Stimulated activated CD8-positive, alpha-beta memory T cell treated with anti-CD3 and anti-CD28 coated beads, Interleukin-7, amount 100 ng/mL, for 24 hours (primary cell): ENCODE results near the gene MCMBP.
"Not testable (repeated sequence)": the region's sequence is repeated elsewhere in the genome, so short reads cannot be mapped to it uniquely, and the experiment has no call there.

Source experiments
- DNase-seq: peaks from one replicate; pipeline ENCODE4 v3.0.0-alpha.2; 2020; ENCODE audit warnings: low read depth

The MCMBP gene

GRCh38 chr10:119872610-119872859 lies at the start of gene MCMBP:
TSS of gene MCMBP (minus strand) at chr10:119872843. CDS start at chr10:119872584, 259 bp downstream.
- DNase-seq = no peak

- DNase-seq = no peak
Observed at GRCh38 chr10:119919826-119920225, 47.2 kb upstream of the MCMBP start.

DNA sequence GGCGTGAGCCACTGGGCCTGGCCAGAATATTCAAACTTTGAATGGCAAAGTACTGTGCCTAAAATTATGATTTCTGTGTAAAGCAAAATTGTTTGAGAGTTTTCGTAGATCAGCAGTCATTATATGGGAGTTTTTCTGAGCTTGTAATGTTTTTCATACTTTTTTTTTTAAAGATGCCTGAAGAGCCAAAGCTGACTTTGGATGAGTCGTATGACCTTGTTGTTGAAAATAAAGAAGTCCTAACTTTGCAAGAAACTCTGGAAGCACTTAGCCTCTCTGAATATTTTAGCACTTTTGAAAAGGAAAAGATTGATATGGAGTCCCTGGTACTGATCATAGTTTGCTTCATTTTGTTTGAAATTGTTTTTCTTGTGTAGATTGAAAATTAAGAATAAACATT lies 46.6 kb upstream of the MCMBP start:
- no peak for DNase-seq

- DNase-seq = no peak
Observed at GRCh38 chr10:119917777-119918176, 45.1 kb upstream of the MCMBP start.

DNA sequence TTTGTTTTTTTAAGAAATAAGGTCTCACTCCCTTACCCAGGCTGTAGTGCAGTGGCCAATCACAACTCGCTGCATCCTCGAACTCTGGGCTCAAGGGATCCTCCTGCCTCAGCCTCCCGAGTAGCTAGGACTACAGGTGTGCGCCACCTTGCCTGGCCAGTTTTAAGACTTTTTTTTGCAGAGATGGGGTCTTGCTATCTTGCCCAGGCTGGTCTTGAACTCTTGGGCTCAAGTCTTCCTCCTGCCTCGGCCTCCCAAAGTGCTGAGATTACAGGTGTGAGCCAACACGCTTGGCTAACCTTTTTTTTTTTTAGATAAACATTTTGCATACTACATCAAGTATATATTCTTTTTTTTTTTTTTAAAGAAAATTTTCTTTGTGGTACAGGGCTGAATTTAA lies 38.0 kb upstream of the MCMBP start:
- DNase-seq = no peak

DNA sequence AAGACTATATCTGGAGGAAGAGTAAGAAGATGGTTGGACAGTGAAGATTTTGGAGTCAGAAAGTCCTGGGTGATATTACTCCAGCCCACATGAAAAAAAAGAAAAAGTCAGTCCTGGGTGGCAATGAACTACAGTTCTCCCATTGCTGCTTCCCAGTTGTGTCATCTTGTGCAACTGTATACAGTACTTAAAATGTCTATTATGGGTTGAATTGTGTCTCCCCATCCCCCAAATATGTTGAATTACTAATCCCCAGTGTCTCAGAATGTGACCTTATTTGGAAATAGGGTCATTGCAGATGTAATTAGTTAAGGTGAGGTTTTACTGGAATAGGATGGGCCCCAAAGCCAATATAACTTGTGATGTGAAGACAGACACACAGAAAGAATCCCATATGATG lies 35.5 kb upstream of the MCMBP start:
- DNase-seq = no peak

DNA sequence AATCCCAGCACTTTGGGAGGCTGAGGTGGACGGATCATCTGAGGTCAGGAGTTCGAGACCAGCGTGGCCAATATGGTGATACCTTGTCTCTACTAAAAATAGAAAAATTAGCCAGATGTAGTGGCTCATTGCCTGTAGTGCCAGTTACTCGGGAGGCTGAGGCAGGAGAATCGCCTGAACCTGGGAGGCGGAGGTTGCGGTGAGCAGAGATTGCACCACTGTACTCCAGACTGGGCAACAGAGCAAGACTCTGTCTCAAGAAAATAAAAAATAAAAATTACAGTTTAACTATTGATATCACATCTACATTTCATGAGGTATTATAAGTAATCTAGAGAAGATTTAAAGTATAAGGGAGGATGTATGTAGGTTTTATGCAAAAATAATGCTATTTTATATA lies 35.1 kb upstream of the MCMBP start:
- not testable (repeated sequence) for DNase-seq

DNA sequence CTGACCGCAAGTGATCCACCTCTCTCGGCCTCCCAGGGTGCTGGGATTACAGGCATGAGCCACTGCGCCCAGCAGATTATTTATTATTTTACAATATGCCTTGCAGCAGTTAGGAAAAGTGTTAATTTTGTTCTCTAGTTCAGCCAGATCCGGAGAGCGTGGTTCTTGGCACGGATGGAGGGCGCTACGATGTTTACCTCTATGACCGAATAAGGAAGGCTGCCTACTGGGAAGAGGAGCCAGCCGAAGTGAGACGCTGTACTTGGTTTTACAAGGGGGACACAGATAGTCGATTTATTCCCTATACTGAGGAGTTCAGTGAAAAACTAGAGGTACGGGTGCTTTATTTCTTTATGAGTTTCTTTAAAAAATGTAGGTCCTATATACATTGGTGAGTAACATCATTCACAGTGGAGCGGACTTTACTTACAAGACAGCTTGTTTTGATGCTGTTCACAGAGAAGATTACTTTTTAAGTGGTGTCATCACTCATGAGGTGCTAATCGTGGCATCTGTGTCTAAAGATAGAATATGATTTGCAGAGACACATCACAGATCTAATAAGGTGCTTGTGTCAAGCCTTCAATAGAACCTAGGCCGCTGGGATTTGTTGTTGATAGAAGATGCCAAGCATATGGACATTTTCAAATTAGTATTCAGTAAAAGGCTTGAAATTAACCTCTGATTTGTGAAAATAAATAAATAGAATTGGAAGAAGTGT lies 31.5 kb upstream of the MCMBP start:
- DNase-seq = no peak

GRCh38 chr10:119898577-119898976 lies 25.9 kb upstream of the MCMBP start:
- no peak for DNase-seq

GRCh38 chr10:119896937-119897770 lies 24.5 kb upstream of the MCMBP start:
- no peak for DNase-seq

DNA sequence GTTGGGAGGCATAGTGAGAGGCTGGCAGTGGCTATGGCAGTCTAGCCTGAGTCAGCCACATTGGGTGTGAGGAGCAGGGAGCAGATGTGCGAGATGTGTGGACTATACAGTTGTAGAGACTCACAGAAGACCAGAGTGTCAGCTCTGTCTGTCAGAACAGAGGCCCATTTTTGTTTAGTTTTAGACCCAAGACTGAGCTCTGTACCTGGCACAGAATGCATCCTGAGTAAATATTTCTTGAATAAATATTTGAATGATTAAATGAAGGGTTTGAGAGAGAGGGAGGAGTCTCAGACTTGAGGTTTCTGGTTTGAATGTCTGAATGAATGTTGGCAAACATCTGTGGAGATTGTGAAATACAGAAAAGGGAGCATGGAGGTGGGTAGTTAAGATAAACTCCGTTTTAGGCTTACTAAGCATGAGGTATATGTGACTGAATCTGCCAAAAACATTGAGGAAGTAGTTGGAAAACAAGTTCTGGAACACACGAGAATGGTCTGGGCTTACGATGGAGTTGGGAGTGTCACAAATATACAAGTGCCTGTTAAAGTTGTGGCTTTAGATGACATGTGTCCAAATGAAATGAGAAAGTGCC lies 23.5 kb upstream of the MCMBP start:
- no peak for DNase-seq

GRCh38 chr10:119893845-119894427 lies 21.3 kb upstream of the MCMBP start:
- no peak for DNase-seq

- no peak for DNase-seq
Observed at GRCh38 chr10:119893074-119893473, 20.4 kb upstream of the MCMBP start.

DNA sequence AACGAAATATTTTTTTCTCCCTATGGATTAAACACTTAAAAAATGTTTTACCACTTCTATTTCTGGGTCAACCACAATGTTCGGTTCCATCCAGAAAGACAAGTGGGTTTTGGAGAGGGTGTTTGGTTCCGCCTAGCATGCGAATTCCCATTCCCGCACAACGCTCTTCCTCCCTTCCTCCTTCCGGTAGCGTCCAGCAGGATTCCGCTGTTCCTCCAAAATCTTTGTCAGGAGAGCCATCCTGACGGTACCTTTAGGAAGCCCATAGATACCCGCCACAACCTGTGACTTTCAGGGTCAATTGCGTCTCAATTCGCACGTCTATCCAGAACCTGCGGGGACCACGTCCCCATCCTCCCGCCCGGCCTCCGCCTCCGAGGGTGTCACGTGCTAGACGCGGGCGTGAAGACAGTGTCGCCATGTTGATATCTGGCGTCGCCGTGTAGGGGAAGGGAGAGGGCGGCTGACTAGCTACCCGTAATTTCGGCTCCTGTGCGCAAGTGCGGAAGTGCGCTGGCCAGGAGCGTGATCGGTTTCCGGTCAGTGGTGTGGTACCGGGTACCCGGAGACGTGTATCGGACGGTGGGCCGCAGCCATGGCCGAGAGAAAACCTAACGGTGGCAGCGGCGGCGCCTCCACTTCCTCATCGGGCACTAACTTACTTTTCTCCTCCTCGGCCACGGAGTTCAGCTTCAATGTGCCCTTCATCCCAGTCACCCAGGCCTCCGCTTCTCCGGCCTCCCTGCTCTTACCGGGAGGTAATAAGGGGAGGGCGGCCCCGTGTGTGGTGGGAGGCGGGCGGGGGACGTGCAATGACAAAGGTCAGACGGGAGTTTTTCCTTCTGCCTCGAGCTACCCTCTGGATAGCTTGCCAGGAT lies 19.8 kb upstream of the MCMBP start, which contains the start of gene SEC23IP:
TSS of gene SEC23IP (plus strand) at position 543 of the 878 bp plus-strand sequence. CDS start at position 596, 53 bp downstream.
- peak; percentile 87 for DNase-seq

DNA sequence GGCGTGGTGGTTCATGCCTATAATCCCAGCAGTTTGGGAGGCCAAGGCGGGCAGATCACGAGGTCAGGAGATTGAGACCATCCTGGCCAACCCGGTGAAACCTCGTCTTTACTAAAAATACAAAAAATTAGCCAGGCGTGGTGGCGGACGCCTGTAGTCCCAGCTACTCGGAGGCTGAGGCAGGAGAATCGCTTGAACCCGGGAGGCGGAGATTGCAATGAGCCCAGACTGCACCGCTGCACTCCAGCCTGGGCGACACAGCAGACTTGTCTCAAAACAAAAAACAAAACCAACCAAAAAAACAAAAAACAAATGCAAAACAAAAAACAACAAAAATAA lies 19.2 kb upstream of the MCMBP start:
- DNase-seq = not testable (repeated sequence)

GRCh38 chr10:119890307-119890706 lies 17.7 kb upstream of the MCMBP start:
- DNase-seq = not testable (repeated sequence)

GRCh38 chr10:119889201-119889600 lies 16.6 kb upstream of the MCMBP start:
- DNase-seq = not testable (repeated sequence)

- DNase-seq = not testable (repeated sequence)
Observed at GRCh38 chr10:119888715-119889114, 16.1 kb upstream of the MCMBP start.

- DNase-seq = not testable (repeated sequence)
Observed at GRCh38 chr10:119886070-119886469, 13.4 kb upstream of the MCMBP start.

DNA sequence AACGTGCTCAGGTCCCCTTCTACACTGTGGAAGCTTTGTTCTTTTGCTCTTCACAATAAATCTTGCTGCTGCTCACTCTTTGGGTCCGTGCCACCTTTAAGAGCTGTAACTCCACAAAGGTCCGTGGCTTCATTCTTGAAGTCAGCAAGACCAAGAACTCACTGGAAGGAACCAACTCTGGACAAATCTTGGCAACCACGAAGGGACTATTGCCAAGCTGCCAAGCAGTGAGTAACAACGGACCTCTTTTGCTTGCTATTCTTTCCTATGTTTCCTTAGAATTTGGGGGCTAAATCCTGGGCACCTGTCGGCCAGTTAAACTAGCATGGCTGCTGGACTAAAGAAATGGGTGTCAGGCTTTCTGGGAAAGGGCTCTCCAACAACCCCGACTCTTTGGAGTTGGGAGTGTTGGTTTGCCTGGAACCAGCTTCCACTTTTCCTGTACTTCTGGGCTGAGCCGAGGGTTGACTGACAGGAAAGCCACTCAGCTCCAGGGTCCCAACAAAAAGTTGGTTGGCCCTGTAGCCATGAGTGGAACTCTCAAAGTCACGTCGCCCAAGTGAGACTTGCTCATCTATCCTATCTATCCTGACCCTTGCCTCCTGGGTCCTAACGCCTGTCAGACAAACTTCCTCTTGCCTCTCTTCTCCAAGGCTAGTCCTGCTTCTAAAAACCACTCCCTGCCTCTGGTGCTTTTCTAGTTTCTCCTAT lies 11.4 kb upstream of the MCMBP start:
- DNase-seq = not testable (repeated sequence)

- DNase-seq = no peak
Observed at GRCh38 chr10:119878524-119878923, 5.9 kb upstream of the MCMBP start.
